ENCODE measurements around the gene LY6G6D.

LY6G6D gene

DNA sequence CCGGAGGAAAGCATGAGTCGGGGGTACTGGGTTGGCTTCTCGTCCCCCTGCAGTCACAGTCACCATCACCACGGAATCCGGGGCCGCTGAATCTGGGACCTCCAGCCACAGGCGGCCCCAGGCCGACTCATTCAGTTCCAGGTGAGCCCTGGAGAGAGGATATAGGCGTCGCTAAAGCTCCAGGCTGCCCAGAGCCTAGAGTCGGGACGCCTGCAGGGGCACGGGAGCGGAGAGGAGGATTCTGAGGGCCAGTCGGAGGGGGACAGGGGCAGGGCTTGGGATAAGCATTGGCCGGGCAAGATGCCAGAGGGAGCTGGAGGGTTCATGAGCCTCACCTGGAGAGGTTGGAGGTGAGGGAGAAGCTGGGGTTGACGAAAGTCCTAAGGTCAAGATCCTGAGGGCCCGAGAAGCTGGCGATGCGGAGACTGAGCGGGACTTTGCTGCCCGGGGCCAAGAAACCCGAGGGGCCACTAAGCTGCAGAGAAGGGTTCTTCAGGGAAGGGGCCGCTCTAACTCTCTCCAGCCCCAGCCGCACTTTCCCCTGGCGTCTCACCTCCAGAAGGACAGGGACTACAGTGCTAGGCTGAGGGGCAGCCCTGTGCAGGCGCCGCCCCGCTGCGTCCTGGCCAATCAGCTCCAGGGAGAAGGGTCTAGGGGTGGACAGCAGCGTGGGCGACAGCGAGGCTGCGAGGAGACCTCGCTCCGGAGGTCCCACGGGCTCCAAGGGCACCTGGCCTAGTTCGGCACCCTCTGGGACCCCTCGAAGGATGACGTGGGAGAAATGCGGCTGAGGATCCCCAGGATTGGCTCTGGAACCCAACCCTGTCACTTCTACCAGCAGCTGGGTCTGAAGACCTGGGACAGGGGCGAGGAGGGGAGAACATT, 51.0 kb downstream of the LY6G6D start:
- DNase-seq, result no peak

DNA sequence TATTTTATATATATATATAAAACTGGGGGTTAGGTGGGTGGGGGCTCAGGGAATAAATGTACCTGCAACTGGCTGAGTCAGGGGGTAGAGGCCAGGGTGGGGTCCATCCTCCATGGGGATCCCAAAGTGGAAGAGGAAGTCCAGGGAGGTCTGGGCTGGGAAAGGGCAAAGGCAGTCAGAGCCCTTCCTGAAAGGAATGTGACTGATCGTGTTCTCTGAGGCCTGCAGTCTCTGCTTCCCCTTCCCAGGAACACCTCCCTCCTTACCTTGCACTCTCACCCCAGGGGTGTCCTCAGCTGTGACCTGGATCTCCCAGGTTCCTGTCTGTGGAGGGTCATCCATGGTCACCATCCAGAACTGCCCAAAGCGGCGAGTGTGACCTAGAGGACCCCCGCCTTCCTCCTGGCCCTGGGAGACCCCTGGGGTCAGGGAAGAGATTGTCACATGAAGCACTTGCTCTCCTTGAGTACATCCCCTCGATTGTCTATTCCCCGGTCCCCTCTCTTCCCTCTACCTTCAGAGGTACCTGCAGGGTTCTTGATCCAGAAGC, 52.0 kb downstream of the LY6G6D start:
- DNase-seq, result peak in 3 of 4 experiments; percentile 14 to 34 (median 27)
